ENCODE measurements around the gene IER5L.

The IER5L gene

DNA sequence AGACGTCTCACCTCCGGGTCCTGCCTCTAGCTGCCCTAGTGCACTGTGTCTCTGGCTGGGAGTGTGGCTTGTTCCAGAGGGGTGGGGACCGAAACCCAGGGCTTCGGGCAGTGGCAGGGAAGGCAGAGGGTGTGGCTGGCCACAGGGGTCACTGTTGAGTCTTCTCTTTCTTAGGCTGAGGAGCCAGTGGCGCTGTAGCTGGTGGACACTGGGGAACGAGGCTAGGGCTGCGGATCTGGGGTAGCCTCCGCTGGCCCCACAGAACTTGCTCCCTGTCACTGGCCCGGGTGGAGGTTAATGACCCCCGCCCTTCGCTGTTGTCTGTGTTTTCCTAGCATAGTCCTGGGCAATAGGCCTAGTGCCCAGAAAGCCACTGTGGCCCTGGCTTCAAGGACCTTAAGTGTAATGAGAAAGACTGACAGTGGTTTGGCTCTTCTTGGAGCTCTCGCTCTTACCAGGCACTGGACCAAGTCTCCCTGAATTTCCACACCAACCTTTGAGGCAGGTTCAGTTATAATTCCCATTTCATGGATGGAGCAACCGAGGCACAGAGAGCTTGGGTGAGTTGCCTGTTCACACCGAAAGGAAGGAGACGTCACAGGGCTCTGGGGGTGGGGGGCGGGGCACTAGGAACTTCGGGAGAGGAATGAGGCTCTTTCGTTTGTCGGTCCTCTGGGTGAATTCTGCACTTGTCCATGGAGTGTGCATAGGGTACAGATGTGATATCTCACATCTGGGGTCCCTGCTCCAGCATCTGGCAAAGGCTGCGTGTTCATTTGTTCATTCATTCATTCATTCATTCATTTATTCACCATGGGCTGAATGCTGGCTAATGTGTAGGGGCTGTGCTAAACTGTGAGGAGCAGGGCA, 4.8 kb upstream of the IER5L start:
- Histone ChIP-seq H3K27me3 (ENCODE audit: low read depth) (no peaks in the 10 kb centered on the region), H3K4me3 (no peak overlapping the region), H3K4me1 (peaks cover 9% of the 10 kb centered on the region), H3K36me3 (replicated peaks) (no peaks in the 10 kb centered on the region), H3K9me3 (peaks cover 5% of the 10 kb centered on the region)
- peak in 1 of 2 experiments; percentile 68 for DNase-seq (ENCODE audit: low spot score in 2 of 2)
- in situ Hi-C loops (cut with MboI; ENCODE audit: low sequenced_read_pairs): no loop called here

DNA sequence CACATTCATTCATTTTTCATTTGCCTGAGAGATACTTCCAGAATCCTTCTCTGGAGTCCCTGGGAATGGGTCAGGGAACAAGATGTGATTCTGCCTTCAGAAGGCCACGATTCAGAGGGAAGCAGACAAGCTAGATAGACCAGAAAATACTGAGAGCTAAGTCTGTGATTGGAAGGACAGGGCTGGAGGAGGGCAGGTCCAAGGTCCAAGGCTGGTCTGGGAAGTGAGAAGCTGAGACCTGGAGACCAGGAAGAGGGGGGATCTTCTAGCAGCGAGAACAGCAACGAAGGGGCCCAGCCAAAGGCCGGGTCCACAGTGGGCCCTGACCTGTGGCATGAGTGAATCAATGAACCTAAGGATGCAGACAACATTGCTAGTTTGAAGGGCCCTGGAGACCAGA, 4.1 kb upstream of the IER5L start:
- H3K4me1 ChIP-seq: peaks cover 9% of the 10 kb centered on the region
- no peaks in the 10 kb centered on the region for H3K27me3 ChIP-seq (ENCODE audit: low read depth)
- no peak overlapping the region for H3K4me3 ChIP-seq
- in situ Hi-C loops (cut with MboI; ENCODE audit: low sequenced_read_pairs): no loop called here
- no peaks in the 10 kb centered on the region for H3K36me3 ChIP-seq (replicated peaks)
- no peak for DNase-seq (ENCODE audit: low spot score in 2 of 2)
- peaks cover 3% of the 10 kb centered on the region for H3K9me3 ChIP-seq

DNA sequence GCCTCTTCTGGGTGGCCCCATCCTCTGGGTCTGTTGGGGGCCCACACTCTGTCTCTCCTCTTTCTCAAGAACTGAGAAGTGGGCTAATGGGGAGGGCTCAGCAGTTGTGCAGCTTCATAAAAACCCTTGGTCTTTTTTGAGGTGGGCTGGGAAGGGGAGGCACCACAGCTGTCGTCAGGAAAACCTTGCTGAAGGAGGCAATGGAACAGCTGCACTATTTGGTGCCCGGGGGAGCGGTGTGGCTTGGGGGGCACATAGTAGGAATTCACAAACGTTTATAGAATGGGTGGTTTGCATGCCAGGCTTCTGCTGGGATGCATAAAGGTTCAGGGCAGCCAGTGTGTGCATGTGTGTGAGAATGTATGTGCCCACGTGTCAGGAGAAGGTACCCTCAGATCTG, 3.2 kb upstream of the IER5L start:
- no peak for DNase-seq (ENCODE audit: low spot score in 2 of 2)
- Histone ChIP-seq H3K36me3 (replicated peaks) (no peaks in the 10 kb centered on the region), H3K4me1 (peaks cover 9% of the 10 kb centered on the region), H3K4me3 (no peak overlapping the region), H3K27me3 (ENCODE audit: low read depth) (no peaks in the 10 kb centered on the region), H3K9me3 (no peaks in the 10 kb centered on the region)
- in situ Hi-C loops (cut with MboI; ENCODE audit: low sequenced_read_pairs): no loop called here

DNA sequence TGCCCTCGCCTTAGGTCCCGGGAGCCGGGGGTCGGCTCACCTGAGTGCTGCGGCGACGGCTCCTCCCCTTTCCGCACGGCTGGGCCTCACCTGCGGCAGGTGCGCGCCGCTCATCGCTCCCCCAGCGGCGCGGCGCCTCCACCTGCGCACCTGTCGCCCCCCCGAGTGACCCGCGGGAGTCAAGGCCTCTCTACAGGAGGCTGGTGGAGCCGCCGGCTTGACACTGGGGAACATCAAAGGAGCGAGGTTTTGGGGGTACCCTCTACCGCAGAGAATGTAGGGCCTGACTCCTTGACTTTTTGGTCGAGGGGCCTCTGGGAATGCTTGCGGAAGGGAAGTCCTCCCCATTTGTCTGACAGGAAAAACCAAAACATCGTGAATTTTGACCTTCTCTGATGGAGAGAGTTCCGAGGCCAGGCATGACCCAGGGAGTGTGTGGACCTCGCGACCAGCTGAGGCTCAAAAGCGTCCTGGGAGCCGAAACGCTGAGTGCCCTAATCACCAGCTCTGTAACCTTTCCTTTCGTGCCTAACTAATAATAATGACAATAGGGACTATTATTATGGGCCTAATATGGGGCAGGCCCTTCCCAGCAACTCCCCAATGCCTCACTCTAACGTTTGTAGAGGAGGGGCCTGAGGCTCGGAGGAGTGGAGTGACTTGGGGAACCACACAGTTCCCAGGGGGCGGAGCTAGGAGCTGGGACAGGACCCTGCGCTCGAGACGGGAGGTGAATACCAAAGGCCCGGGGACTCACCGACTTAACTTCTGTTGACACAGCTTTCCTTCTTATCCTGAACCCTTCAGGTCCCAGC, 714 bp upstream of the IER5L start:
- Histone ChIP-seq H3K4me3 (peak overlapping the region; percentile 63), H3K36me3 (replicated peaks) (no peaks in the 10 kb centered on the region), H3K27me3 (ENCODE audit: low read depth) (no peaks in the 10 kb centered on the region), H3K9me3 (no peaks in the 10 kb centered on the region; the same call in 1 of the 2 replicates), H3K4me1 (peaks cover 22% of the 10 kb centered on the region)
- DNase-seq (ENCODE audit: low spot score in 2 of 2): peak in 1 of 2 experiments; percentile 57
- in situ Hi-C loops (cut with MboI; ENCODE audit: low sequenced_read_pairs): loop anchor here (10.0 kb wide), 1 partner anchor 436 kb away; no protein-coding TSS in a partner anchor

DNA sequence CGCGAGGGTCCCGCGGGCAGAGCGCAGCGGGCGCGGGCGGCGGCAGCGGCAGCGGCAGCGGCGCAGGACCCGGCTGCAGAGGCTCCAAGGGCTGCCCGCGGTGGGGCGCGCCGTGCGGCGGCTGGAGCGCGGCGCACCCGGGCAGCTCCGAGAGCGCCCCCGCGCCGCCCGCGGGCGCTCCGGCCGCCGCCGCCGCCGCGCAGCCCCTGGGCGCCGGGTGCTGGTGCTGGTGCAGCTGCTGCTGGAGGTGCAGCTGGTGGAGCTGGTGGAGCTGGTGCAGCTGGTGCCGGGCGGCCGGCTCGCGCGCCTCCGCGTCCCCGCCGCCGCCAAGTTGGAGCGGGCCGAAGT, 644 bp downstream of the IER5L start:
- Histone ChIP-seq H3K36me3 (replicated peaks) (no peaks in the 10 kb centered on the region), H3K27me3 (ENCODE audit: low read depth) (peaks cover 3% of the 10 kb centered on the region; the same call in 1 of the 2 replicates), H3K4me3 (peak overlapping the region; percentile 63), H3K9me3 (no peaks in the 10 kb centered on the region; the same call in 1 of the 2 replicates), H3K4me1 (peaks cover 22% of the 10 kb centered on the region)
- no peak for DNase-seq (ENCODE audit: low spot score in 2 of 2)
- in situ Hi-C loops (cut with MboI; ENCODE audit: low sequenced_read_pairs): loop anchor here (10.0 kb wide), 1 partner anchor 437 kb away; no protein-coding TSS in a partner anchor

DNA sequence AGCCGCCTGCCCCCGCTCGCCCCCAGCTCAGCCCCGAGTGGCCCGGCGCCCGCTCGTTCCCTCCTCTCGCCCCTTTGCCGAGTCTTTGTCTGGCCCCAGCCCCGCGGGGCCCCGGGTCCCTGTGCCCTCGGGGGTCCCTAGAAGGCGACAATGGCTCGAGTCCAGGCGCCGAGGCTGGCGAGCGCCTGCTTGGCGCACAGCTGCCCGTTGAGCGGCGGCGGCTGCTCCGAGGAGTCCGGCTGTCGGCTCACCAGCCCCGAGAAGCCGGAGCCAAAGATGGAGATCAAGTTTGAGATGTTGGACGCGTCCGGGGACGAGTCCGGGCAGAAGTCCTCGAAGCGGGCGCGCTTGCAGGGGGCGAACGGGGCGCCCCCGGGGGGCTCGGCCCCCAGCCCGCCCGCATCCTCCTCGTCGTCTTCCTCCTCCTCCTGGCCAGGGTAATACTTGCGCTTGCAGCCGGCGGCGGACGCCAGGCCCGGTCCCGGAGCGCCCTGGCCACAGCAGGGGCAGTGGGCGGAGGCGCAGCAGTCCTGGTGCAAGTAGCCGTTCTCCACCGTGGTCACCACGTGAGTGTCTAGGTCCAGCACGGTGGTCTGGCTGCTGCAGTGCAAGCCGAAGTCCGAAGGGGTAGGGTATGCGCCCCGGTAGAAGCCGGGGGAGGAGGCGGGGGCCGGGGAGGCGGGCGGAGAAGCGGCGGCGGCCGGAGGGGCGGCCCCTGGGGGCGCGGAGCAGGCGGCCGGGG, 1.2 kb downstream of the IER5L start:
- peak in 1 of 2 experiments; percentile 47 for DNase-seq (ENCODE audit: low spot score in 2 of 2)
- H3K27me3 ChIP-seq (ENCODE audit: low read depth): peaks cover 3% of the 10 kb centered on the region; the same call in 1 of the 2 replicates

DNA sequence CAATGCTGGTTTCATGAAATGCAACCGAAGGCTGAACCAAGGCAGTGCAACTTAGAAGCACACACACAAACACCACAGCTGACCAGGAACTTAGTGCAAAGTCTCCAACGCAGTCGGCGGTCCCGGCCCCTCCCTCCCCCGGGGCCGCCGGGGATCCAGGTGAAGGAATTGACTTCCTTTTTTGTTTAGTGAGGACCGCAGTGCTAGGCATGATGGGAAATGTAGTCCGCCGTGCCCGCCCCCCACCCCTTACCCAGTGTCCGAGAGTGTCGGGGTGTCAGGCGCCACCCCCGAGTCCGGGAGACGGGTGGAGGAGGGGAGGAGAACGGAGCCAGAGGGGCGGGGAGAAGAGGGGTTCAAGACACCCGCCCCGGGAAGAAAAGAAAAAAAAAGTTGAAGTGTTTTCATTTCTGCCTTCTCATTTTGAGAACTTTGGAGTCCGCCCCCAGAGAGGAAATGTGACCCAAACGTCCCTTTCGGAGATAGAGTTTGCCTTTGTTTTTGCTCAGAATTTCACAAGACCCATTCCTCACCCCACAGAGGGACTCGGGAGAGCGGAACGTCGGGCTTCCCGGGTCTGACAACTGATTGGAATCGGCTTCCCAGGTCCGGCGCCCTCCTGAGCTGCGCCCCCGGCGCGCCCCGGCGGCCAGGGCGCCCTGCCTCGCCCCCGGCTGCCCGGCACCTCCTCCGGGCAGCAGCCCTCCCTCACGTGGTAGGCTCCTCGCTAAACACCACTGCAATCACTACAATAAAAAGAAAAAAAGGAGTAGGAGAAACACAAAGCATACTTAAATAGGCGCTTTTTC, 2.0 kb downstream of the IER5L start:
- Histone ChIP-seq H3K4me3 (peak overlapping the region; percentile 50), H3K4me1 (peaks cover 22% of the 10 kb centered on the region), H3K9me3 (no peaks in the 10 kb centered on the region; the same call in 1 of the 2 replicates), H3K36me3 (replicated peaks) (no peaks in the 10 kb centered on the region), H3K27me3 (ENCODE audit: low read depth) (peaks cover 3% of the 10 kb centered on the region; the same call in 1 of the 2 replicates)
- in situ Hi-C loops (cut with MboI; ENCODE audit: low sequenced_read_pairs): loop anchor here (10.0 kb wide), 1 partner anchor 439 kb away; no protein-coding TSS in a partner anchor
- DNase-seq (ENCODE audit: low spot score in 2 of 2): peak; percentile 72 to 84

More for the DNA sequence above, 1.2 kb downstream of the IER5L start:
- Histone ChIP-seq H3K4me3 (peak overlapping the region; percentile 50), H3K4me1 (peaks cover 22% of the 10 kb centered on the region), H3K9me3 (no peaks in the 10 kb centered on the region; the same call in 1 of the 2 replicates), H3K36me3 (replicated peaks) (no peaks in the 10 kb centered on the region)
- in situ Hi-C loops (cut with MboI; ENCODE audit: low sequenced_read_pairs): loop anchor here (10.0 kb wide), 1 partner anchor 438 kb away; no protein-coding TSS in a partner anchor

DNA sequence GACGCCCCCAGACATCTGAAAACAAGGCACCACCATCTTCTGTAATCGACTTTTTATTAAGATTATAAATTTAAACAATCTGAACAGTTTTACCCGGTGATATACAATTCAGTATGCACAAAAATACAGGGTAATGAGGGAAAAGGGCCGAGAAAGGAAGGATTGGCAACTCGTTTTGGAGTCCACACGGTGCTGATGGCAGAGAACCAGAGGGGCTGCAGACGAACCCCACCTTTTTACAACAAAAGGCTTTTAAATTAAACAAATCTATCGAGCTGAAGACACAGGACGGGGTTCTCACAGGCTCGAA, 2.6 kb downstream of the IER5L start:
- Histone ChIP-seq H3K4me1 (peaks cover 22% of the 10 kb centered on the region), H3K27me3 (ENCODE audit: low read depth) (peaks cover 3% of the 10 kb centered on the region; the same call in 1 of the 2 replicates), H3K4me3 (peak overlapping the region; percentile 50), H3K36me3 (replicated peaks) (no peaks in the 10 kb centered on the region), H3K9me3 (no peaks in the 10 kb centered on the region; the same call in 1 of the 2 replicates)
- in situ Hi-C loops (cut with MboI; ENCODE audit: low sequenced_read_pairs): loop anchor here (10.0 kb wide), 1 partner anchor 439 kb away; no protein-coding TSS in a partner anchor
- DNase-seq (ENCODE audit: low spot score in 2 of 2): no peak

DNA sequence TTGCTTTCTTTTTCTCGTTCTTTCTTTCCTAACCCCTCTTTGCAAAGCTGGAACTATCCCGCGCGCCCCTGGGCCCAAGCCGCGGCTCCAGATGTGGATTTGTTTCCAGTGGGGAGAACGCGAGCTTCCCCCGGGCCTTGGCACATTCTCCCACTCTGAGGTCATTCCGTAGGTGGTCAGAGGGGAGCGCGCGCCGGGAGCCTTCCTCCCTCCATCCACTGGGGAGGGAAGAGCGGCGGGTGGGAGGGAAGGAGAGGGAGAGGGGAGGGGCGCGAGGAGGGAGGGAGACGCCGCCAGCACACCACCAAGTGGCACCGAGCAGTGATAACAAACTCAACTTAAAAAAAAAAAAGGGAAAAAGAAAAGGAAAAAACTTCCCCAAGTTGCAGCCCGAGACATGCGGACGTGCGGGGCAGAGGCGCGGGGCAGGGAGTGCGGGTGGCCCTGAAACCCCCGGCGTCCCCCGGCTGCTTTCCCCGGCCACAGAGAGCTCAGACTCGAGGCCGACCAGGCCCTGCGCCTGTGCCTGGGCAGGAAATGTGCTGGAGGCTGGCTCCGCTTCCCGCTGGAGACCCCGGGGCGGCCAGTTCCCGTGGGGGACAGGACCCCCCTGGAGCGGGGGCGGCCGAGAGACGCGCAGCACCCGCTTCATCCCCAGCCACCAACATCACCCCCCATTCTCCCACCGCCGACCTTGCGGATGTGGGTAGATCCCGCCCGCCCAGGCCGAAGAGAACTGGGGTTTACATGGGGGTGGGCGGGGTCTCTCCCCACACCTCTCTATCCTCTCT, 3.1 kb downstream of the IER5L start:
- in situ Hi-C loops (cut with MboI; ENCODE audit: low sequenced_read_pairs): loop anchor here (10.0 kb wide), 1 partner anchor 440 kb away; no protein-coding TSS in a partner anchor
- no peaks in the 10 kb centered on the region for H3K36me3 ChIP-seq (replicated peaks)
- H3K4me3 ChIP-seq: peak overlapping the region; percentile 50
- H3K4me1 ChIP-seq: peaks cover 22% of the 10 kb centered on the region
- H3K9me3 ChIP-seq: no peaks in the 10 kb centered on the region; the same call in 1 of the 2 replicates
- DNase-seq (ENCODE audit: low spot score in 2 of 2): peak; percentile 70 to 86
- H3K27me3 ChIP-seq (ENCODE audit: low read depth): peaks cover 3% of the 10 kb centered on the region; the same call in 1 of the 2 replicates

DNA sequence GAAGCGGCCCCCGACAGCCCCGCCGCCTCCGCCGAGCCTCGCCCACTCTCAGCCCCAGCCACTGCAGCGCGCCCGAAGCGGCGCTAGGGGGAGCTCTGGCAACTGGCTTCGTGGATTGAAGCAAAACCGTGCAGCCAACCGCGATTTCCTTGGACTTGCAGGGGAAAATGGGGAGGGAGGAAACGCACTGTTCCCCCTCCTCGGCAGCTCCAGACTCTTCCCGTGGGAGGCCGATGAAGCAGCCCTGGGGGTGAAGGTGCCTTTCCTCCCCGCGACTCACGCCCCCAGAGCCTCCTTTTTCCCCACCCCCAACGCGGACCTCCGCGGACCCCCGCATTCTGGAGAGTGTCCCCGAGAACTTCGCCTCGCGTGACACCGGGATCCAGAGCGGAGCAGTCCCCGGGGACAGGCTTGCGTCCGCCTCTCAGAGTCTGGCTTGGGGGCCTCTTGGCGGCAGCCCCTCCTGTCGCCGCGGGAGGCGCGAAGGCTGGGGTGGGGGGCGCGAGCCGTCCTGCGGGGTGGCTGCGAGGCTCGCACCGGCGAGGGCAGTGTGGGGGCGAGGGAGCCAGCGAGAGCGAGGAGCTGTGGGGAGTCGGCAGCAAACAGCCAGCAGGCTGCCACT, 3.8 kb downstream of the IER5L start:
- Histone ChIP-seq H3K4me1 (peaks cover 22% of the 10 kb centered on the region), H3K36me3 (replicated peaks) (no peaks in the 10 kb centered on the region), H3K27me3 (ENCODE audit: low read depth) (peaks cover 3% of the 10 kb centered on the region; the same call in 1 of the 2 replicates), H3K4me3 (peak overlapping the region; percentile 50), H3K9me3 (no peaks in the 10 kb centered on the region; the same call in 1 of the 2 replicates)
- peak; percentile 78 to 93 for DNase-seq (ENCODE audit: low spot score in 2 of 2)
- in situ Hi-C loops (cut with MboI; ENCODE audit: low sequenced_read_pairs): loop anchor here (10.0 kb wide), 1 partner anchor 441 kb away; no protein-coding TSS in a partner anchor

DNA sequence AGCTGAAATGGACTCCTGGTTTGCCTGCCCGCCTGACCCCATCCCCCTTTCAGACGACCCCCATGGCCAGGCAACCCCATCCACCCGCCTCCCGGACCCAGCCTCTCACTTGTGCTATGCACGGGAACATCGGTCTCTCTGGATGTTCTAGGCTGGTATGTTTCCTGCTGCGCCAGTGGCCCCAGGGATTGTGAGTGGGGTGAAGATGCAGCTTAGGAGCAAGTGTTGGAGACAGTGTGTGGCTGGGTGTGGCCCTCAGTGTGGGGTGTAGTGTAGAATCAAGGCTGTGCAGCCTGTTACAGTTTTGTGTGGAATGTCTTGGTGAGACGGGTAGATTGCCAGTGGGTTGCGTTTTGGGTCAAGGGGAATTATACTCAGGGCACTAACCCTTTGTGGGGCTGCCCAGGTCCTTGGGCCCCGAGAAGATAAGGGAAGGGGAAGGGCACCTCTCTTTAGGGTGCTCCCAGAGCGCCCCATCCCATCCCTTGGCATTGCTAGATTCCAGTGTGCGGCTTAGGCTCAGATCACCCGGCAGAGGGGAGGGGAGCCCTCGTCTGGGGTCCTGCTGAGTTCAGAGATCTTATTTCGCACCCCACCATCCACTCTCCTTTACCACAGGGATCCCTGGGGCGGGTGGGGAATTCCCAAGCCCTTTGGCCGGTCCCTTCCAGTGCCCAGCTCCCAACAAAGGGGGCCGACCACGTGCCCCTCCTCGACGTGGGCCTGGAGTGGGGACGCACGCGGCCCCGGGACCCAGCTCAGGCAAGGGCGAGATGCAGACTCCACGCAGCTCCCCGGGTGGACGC, 4.6 kb downstream of the IER5L start:
- Histone ChIP-seq H3K36me3 (replicated peaks) (no peaks in the 10 kb centered on the region), H3K27me3 (ENCODE audit: low read depth) (peaks cover 3% of the 10 kb centered on the region; the same call in 1 of the 2 replicates), H3K9me3 (no peaks in the 10 kb centered on the region; the same call in 1 of the 2 replicates), H3K4me1 (peaks cover 16% of the 10 kb centered on the region), H3K4me3 (peak overlapping the region; percentile 50)
- in situ Hi-C loops (cut with MboI; ENCODE audit: low sequenced_read_pairs): loop anchor here (10.0 kb wide), 1 partner anchor 441 kb away; no protein-coding TSS in a partner anchor
- DNase-seq (ENCODE audit: low spot score in 2 of 2): no peak

All from HAP-1 (cell line).